Dermis microvascular lymphatic vessel endothelial cell (primary cell): Measurements from ENCODE around the gene SCG3. TPM values are rescaled to one million over a fixed set of nuclear protein-coding genes. Genes with fewer than 3 reads are reported as not detected.
A peak's percentile ranks its signal among the peaks of the same experiment; 100 is the strongest.

Experiments
- DNase-seq, 2 donors: peaks; one replicate each; pipeline versions ENCODE4 v3.0.0 to v3.0.0-alpha.2; 2010; ENCODE audit warnings: low read depth in 2 of 2
- total RNA-seq: library from RNA; depleted of rRNA; stranded (reverse); fragments of >200 nt; gene quantifications from 2 replicates; pipeline ENCODE4 v1.2.1, GENCODE V29; 2014

Gene SCG3
- total RNA-seq, 1 donor from 2014 or later, result 0.13 TPM

GRCh38 chr15:51756482-51756881 lies 75.2 kb downstream of the SCG3 start:
- DNase-seq, result no peak

GRCh38 chr15:51757450-51757849 lies 76.1 kb downstream of the SCG3 start:
- DNase-seq, result no peak

GRCh38 chr15:51758645-51759044 lies 77.3 kb downstream of the SCG3 start:
- no peak for DNase-seq

- DNase-seq, result no peak
Observed at GRCh38 chr15:51759557-51760070, 78.3 kb downstream of the SCG3 start.

- DNase-seq, result no peak
Observed at GRCh38 chr15:51760805-51761204, 79.5 kb downstream of the SCG3 start.

GRCh38 chr15:51765751-51766150 lies 84.4 kb downstream of the SCG3 start:
- no peak for DNase-seq

- no peak for DNase-seq
Observed at GRCh38 chr15:51766341-51766740, 85.0 kb downstream of the SCG3 start.

GRCh38 chr15:51768018-51768417 lies 86.7 kb downstream of the SCG3 start:
- peak; percentile 36 to 57 for DNase-seq

Other genes with a start within 250 kb of the SCG3 start
- 8.9 and 12.6 TPM in 2 replicates for gene DMXL2, start 58.7 kb upstream of the SCG3 start, total RNA-seq
- 16.4 and 23.9 TPM in 2 replicates for gene LYSMD2, start 56.2 kb downstream of the SCG3 start, total RNA-seq
- gene TMOD2, start 70.1 kb downstream of the SCG3 start, total RNA-seq, result 19.1 and 37.3 TPM in 2 replicates
- 48.3 and 59.4 TPM in 2 replicates for gene TMOD3, start 148.2 kb downstream of the SCG3 start, total RNA-seq